Esophagus squamous epithelium (tissue), 5 donors: ENCODE data around the gene CCR5AS.

Experiments used
- DNase-seq: peaks from one replicate; lab custom pipeline; 2025; lab: John Stamatoyannopoulos, UW
- H3K27ac ChIP-seq, 4 donors: fragments of 200-600 bp; sonication (generic); one replicate each; pipeline ENCODE4 v1.5.1; 2016 to 2019; ENCODE audit warnings: mild to moderate bottlenecking in 1 of 4
- H3K27me3 ChIP-seq, 4 donors: fragments of 200-600 bp; sonication (generic); 1 replicate in 3 of 4; 2 replicates in 1 of 4; pipeline versions ENCODE4 v1.5.1 to v1.6.0; 2017 to 2021; ENCODE audit warnings: antibody characterized with exemption in 1 of 4
- H3K36me3 ChIP-seq, 3 donors: fragments of 200-600 bp; sonication (generic); one replicate each; pipeline ENCODE4 v1.5.1; 2016 to 2019
- H3K4me1 ChIP-seq, 3 donors: fragments of 200-600 bp; sonication (generic); one replicate each; pipeline ENCODE4 v1.5.1; 2017 to 2019
- H3K4me3 ChIP-seq, 4 donors: fragments of 200-600 bp; sonication (generic); 1 replicate in 3 of 4; 2 replicates in 1 of 4; pipeline ENCODE4 v1.5.1; 2016 to 2019; ENCODE audit warnings: mild to moderate bottlenecking in 2 of 4, moderate library complexity in 1 of 4
- H3K9me3 ChIP-seq, 3 donors: fragments of 200-600 bp; sonication (generic); one replicate each; pipeline ENCODE4 v1.5.1; 2016 to 2019
- POLR2A ChIP-seq, 4 donors: fragments of 450-650 bp; IDR thresholded peaks; one replicate each; pipeline ENCODE4 v1.6.1; 2017; ENCODE audit warnings: antibody characterized with exemption in 4 of 4, mild to moderate bottlenecking in 4 of 4, moderate library complexity in 3 of 4
- WGBS, 2 donors: methylation state at CpG; one replicate each; pipeline ENCODE4 v1.1.5; 2018; 5-methylcytosine and 5-hydroxymethylcytosine counted together
- intact Hi-C: fragments of 100-400 bp; cut with DNase I; formaldehyde crosslinking; loops from one replicate; pipeline ENCODE4 v1.15.0; 2022
- TF ChIP-seq, protein P1 (sequence below), 6 experiments: fragments of 450-650 bp in 4 of 6; fragments of 200-600 bp in 2 of 6; sonication (generic) in 2 of 6; IDR thresholded peaks; one replicate each; pipeline ENCODE4 v1.5.1; 2016 to 2019; ENCODE audit warnings: antibody characterized with exemption in 6 of 6, mild to moderate bottlenecking in 4 of 6, moderate library complexity in 4 of 6
- donor health status: DM: yes; HTN: yes; CAD: no.

The CCR5AS gene

DNA sequence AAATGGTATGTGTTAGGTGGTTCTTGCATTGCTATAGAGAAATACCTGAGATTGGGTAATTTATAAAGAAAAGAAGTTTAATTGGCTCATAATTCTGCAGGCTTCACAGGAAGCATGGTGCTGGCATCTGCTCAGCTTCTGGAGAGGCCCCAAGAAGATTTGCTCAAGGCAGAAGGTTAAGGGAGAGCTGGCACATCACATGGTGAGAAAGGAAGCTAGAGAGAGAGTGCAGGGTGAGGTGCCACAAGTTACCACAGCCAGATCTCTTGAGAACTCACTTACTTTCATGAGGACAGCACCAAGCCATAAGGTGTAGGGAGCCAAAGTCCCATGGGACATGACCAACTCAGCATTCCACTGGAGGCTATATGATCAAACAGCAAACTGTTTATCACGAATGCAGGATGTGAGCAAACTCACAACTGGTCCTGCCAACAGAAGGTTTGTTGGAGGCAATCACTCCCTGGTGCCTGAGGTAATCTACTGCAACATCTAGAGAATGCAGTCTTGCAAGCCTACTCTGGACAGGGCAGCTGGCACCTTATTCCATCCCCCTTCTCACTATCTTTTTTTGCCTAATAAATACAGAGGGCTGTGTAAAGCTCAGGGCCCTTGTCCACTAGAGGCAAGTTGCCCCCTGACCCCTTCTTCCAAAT, 81.1 kb downstream of the CCR5AS start:
- no peaks in the 10 kb centered on the region for H3K36me3 ChIP-seq
- DNase-seq = no peak
- WGBS, 2 donors = 45 to 57% methylated on average over 1 of the region's 1 CpG
- H3K27me3 ChIP-seq = peaks cover 0 to 9% (median 0%) of the 10 kb centered on the region in 4 donors
- H3K4me1 ChIP-seq = no peaks in the 10 kb centered on the region
- intact Hi-C loops = no loop called here
- H3K4me3 ChIP-seq = no peak overlapping the region
- no peak overlapping the region for H3K27ac ChIP-seq
- no peaks in the 10 kb centered on the region for H3K9me3 ChIP-seq
- no peak for TF ChIP-seq POLR2A (IDR thresholded peaks at IDR 0.05)
- TF ChIP-seq, protein P1, sequence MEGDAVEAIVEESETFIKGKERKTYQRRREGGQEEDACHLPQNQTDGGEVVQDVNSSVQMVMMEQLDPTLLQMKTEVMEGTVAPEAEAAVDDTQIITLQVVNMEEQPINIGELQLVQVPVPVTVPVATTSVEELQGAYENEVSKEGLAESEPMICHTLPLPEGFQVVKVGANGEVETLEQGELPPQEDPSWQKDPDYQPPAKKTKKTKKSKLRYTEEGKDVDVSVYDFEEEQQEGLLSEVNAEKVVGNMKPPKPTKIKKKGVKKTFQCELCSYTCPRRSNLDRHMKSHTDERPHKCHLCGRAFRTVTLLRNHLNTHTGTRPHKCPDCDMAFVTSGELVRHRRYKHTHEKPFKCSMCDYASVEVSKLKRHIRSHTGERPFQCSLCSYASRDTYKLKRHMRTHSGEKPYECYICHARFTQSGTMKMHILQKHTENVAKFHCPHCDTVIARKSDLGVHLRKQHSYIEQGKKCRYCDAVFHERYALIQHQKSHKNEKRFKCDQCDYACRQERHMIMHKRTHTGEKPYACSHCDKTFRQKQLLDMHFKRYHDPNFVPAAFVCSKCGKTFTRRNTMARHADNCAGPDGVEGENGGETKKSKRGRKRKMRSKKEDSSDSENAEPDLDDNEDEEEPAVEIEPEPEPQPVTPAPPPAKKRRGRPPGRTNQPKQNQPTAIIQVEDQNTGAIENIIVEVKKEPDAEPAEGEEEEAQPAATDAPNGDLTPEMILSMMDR (IDR thresholded peaks at IDR 0.05) = no peak

DNA sequence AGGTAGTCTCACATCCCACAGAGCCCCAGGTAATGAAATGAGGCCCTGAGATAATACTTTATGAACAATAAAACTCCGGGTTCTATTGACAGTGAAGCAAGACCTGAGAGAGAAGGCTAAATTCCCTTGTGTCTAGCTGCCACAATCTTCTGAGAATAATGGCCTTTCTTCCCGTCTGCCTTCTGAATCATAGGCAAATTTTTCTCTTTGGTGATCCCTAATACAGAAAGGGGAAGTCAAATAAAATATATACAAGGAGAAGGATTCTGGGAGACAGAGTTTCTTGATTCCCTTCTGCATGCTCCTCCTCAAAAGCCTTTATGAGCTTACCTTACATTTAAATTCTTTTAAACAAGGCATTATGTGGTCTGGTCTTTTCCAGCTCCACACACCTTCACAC, 82.8 kb downstream of the CCR5AS start:
- intact Hi-C loops = no loop called here
- H3K27me3 ChIP-seq = peaks cover 0 to 9% (median 0%) of the 10 kb centered on the region in 4 donors
- 65 to 67% methylated on average over 2 of the region's 2 CpGs for WGBS, 2 donors

DNA sequence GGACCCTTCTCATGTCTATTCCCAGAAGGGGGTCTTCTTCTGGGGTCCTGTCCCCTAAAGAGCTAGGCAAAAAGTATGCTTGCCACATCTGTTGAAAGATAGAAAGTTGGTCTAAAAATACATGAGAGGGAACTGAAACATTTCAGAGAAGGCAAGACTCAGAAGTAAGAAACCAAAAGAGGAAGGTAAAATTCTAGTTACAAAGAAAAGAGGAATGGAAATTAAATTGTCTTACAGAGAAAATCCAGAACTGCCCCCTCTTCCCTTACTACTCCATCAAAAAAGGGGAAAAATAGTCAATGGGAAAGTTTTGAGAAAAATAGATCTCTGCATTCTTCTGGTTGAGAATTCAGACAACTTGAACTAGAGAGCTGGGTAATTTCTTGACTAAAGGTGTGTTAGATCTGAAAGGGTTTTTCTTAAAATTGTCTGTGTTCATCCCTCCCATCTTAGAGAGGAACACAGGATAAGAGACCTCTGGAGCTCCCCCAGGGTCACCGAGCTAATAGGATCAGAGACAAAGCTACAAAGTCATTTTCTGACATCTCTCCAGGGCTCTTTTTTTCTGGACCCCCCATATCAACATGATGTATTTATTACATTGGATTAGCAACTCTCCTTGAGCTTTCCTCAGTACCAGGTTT, 85.3 kb downstream of the CCR5AS start:
- 33 to 90% methylated on average over 1 of the region's 1 CpG for WGBS, 2 donors

More for the DNA sequence above, 82.8 kb downstream of the CCR5AS start:
- DNase-seq = no peak
- Histone ChIP-seq H3K4me1 (no peaks in the 10 kb centered on the region), H3K36me3 (no peaks in the 10 kb centered on the region), H3K9me3 (no peaks in the 10 kb centered on the region), H3K27ac (no peak overlapping the region), H3K4me3 (no peak overlapping the region)
- TF ChIP-seq, protein P1 (IDR thresholded peaks at IDR 0.05) = no peak
- no peak for TF ChIP-seq POLR2A (IDR thresholded peaks at IDR 0.05)

DNA sequence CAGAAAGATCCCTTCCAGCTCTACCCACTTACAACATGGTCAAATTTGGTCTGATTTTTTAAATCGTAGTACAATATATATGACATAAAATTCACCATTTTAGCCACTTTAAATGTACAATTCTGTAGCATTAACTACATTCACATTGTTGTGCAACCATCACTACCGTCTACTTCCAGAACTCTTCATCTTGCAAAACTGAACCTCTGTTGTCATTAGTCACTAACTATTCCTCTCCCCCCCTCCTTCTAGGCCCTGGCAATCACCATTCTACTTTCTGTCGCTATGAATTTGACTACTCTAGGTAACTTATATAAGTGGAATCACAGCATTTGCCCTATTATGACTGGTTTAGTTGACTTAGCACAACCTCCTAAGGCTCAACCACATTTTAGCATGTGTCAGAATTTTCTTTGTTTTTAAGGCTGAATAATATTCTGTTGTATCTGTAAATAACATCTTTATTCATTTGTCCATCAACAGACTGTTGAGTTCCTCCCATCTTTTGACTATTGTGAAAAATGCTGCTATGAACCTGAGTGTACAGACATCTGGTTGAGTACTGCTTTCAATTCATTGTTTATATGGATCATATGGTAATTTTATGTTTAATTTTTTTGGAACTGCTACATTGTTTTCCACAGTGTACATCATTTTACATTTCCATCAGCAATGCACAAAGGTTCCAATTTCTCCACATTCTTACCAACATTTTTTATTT, 88.5 kb downstream of the CCR5AS start:
- H3K4me3 ChIP-seq = no peak overlapping the region
- 69 to 89% methylated on average over 3 of the region's 3 CpGs for WGBS, 2 donors

More for the DNA sequence above, 85.3 kb downstream of the CCR5AS start:
- Histone ChIP-seq H3K9me3 (no peaks in the 10 kb centered on the region), H3K27me3 (peaks cover 0 to 9% (median 0%) of the 10 kb centered on the region in 4 donors), H3K36me3 (no peaks in the 10 kb centered on the region), H3K4me1 (no peaks in the 10 kb centered on the region), H3K27ac (no peak overlapping the region), H3K4me3 (no peak overlapping the region)
- TF ChIP-seq, protein P1 (IDR thresholded peaks at IDR 0.05) = no peak
- no peak for TF ChIP-seq POLR2A (IDR thresholded peaks at IDR 0.05)
- DNase-seq = no peak
- intact Hi-C loops = no loop called here

More for the DNA sequence above, 88.5 kb downstream of the CCR5AS start:
- TF ChIP-seq POLR2A (IDR thresholded peaks at IDR 0.05) = no peak
- TF ChIP-seq, protein P1 (IDR thresholded peaks at IDR 0.05) = no peak
- intact Hi-C loops = no loop called here
- no peaks in the 10 kb centered on the region for H3K9me3 ChIP-seq
- H3K27ac ChIP-seq = no peak overlapping the region
- H3K27me3 ChIP-seq = peaks cover 0 to 9% (median 0%) of the 10 kb centered on the region in 4 donors
- H3K4me1 ChIP-seq = no peaks in the 10 kb centered on the region
- H3K36me3 ChIP-seq = no peaks in the 10 kb centered on the region
- no peak for DNase-seq
